B cell (primary cell): Measurements from ENCODE around the gene TPI1. TPM values are rescaled to one million over a fixed set of nuclear protein-coding genes. Genes with fewer than 3 reads are reported as not detected.
"Not testable (repeated sequence)": the region's sequence is repeated elsewhere in the genome, so short reads cannot be mapped to it uniquely, and the experiment has no call there.

ENCODE experiments used
- ATAC-seq: fragments of 200-7000 bp; cut with Tn5 transposase; one replicate; pipeline ENCODE4 v1.10.0; 2021; ENCODE audit warnings: low read depth, mild to moderate bottlenecking, moderate number of reproducible peaks, moderate library complexity
- CTCF ChIA-PET: fragments of 350-600 bp; sonication (Branson Sonifier 250); formaldehyde crosslinking; loops from one replicate; lab custom pipeline; 2021; ENCODE audit warnings: antibody characterized with exemption, inconsistent platforms; lab: Charles Lee
- POLR2A ChIA-PET: fragments of 350-600 bp; sonication (Branson Sonifier 250); formaldehyde crosslinking; loops from one replicate; lab custom pipeline; 2021; ENCODE audit warnings: antibody characterized with exemption; lab: Charles Lee
- DNase-seq: peaks from one replicate; pipeline ENCODE4 v3.0.0; 2013
- H2AFZ ChIP-seq: 2 replicates; pipeline ENCODE4 v1.6.1; 2012; ENCODE audit warnings: mild to moderate bottlenecking, low read depth, low read length; ENCODE audit not compliant: insufficient read depth, poor library complexity, severe bottlenecking
- H3K27ac ChIP-seq, 2 donors: 1 replicate in 1 of 2; 2 replicates in 1 of 2; pipeline ENCODE4 v1.5.1; 2012 to 2013; ENCODE audit warnings: low read length in 2 of 2, mild to moderate bottlenecking in 2 of 2, moderate library complexity in 1 of 2
- H3K27me3 ChIP-seq, 4 experiments: fragments of 200-600 bp in 1 of 4; sonication (generic) in 1 of 4; replicated peaks in 1 of 4; 1 replicate in 2 of 4; 2 replicates in 2 of 4; pipeline versions ENCODE4 v1.6.1 to v1.7.0; 2013 to 2016; ENCODE audit warnings: low read length in 3 of 4, mild to moderate bottlenecking in 2 of 4, mixed read lengths in 1 of 4, moderate library complexity in 1 of 4; ENCODE audit not compliant: insufficient read depth in 4 of 4, control insufficient read depth in 3 of 4; ENCODE audit errors: control extremely low read depth in 1 of 4
- H3K36me3 ChIP-seq, 2 experiments: replicated peaks in 1 of 2; 1 replicate in 1 of 2; 2 replicates in 1 of 2; pipeline versions ENCODE4 v1.6.1 to v1.7.1; 2013; ENCODE audit warnings: low read length in 1 of 2; ENCODE audit not compliant: insufficient read depth in 2 of 2, control insufficient read depth in 1 of 2; ENCODE audit errors: control extremely low read depth in 1 of 2, extremely low read depth in 1 of 2
- H3K4me1 ChIP-seq, 2 donors: fragments of 200-600 bp in 1 of 2; sonication (generic) in 1 of 2; 1 replicate in 1 of 2; 2 replicates in 1 of 2; pipeline versions ENCODE4 v1.5.1 to v1.6.1; 2013 to 2017; ENCODE audit warnings: low read length in 2 of 2; ENCODE audit not compliant: control insufficient read depth in 2 of 2, insufficient read depth in 2 of 2
- H3K4me2 ChIP-seq: replicated peaks from 2 replicates; pipeline ENCODE3; 2012; ENCODE audit warnings: mild to moderate bottlenecking, low read depth, low read length; ENCODE audit not compliant: poor library complexity, severe bottlenecking
- H3K4me3 ChIP-seq, 5 experiments: fragments of 200-600 bp in 1 of 5; sonication (generic) in 1 of 5; 1 replicate in 3 of 5; 2 replicates in 2 of 5; pipeline versions ENCODE4 v1.5.1 to v1.7.0; 2011 to 2016; ENCODE audit warnings: low read length in 4 of 5, mild to moderate bottlenecking in 4 of 5, low read depth in 2 of 5, control low read depth in 1 of 5, moderate library complexity in 1 of 5; ENCODE audit not compliant: insufficient read depth in 1 of 5; ENCODE audit errors: control extremely low read depth in 1 of 5, extremely low read depth in 1 of 5
- H3K79me2 ChIP-seq: fragments of 200-600 bp; sonication (generic); one replicate; pipeline ENCODE4 v1.6.0; 2016; ENCODE audit warnings: low read length; ENCODE audit not compliant: control insufficient read depth, insufficient read depth
- H3K9ac ChIP-seq: fragments of 200-600 bp; sonication (generic); 2 replicates; pipeline ENCODE4 v1.6.1; 2017; ENCODE audit warnings: mild to moderate bottlenecking, low read length, moderate library complexity
- H3K9me3 ChIP-seq, 3 donors: one replicate each; pipeline versions ENCODE4 v1.6.1 to v1.7.1; 2013; ENCODE audit warnings: low read length in 2 of 3; ENCODE audit not compliant: control insufficient read depth in 2 of 3, insufficient read depth in 1 of 3; ENCODE audit errors: control extremely low read depth in 1 of 3
- H4K20me1 ChIP-seq: 2 replicates; pipeline ENCODE4 v1.6.0; 2012; ENCODE audit warnings: mild to moderate bottlenecking, low read length; ENCODE audit not compliant: insufficient read depth, control insufficient read depth, poor library complexity, severe bottlenecking
- H3K27ac Mint-ChIP-seq: one replicate; pipeline ENCODE4 v1.8.0; 2021; ENCODE audit warnings: mixed read lengths
- H3K27me3 Mint-ChIP-seq: one replicate; pipeline ENCODE4 v1.8.0; 2021; ENCODE audit warnings: mixed read lengths
- H3K4me1 Mint-ChIP-seq: one replicate; pipeline ENCODE4 v1.8.0; 2021; ENCODE audit warnings: mixed read lengths
- H3K4me3 Mint-ChIP-seq: one replicate; pipeline ENCODE4 v1.8.0; 2021; ENCODE audit warnings: mixed read lengths
- H3K9me3 Mint-ChIP-seq: one replicate; pipeline ENCODE4 v1.8.0; 2022; ENCODE audit warnings: mixed read lengths; ENCODE audit not compliant: insufficient read depth
- EZH2 ChIP-seq: IDR thresholded peaks from 2 replicates; pipeline ENCODE4 v1.6.1; 2012; ENCODE audit warnings: borderline replicate concordance, low read depth, mild to moderate bottlenecking, moderate library complexity, low read length; ENCODE audit not compliant: insufficient read depth, poor library complexity, severe bottlenecking
- WGBS: methylation state at CpG from one replicate; pipeline ENCODE4 v1.1.5; 2013; ENCODE audit warnings: missing lambda C conversion rate; ENCODE audit not compliant: insufficient coverage; 5-methylcytosine and 5-hydroxymethylcytosine counted together
- intact Hi-C: fragments of 100-400 bp; cut with micrococcal nuclease; formaldehyde crosslinking; loops from one replicate; pipeline ENCODE4 v1.10.0; 2022
- polyA plus RNA-seq: library from polyadenylated mRNA; depleted of rRNA; stranded (reverse); fragments of >200 nt; gene quantifications from 2 replicates; pipeline ENCODE4 v1.2.3, GENCODE V29; 2012
- total RNA-seq, 2 donors: library from RNA; stranded (reverse); fragments of 120-200 nt in 1 of 2; gene quantifications; 1 replicate in 1 of 2; 2 replicates in 1 of 2; pipeline versions ENCODE4 v1.2.3 to v1.2.4, GENCODE V29; 2013 to 2022
- TF ChIP-seq, protein P1 (sequence below): fragments of 200-600 bp; IDR thresholded peaks from one replicate; pipeline ENCODE4 v1.8.0; 2022; ENCODE audit warnings: antibody characterized with exemption, mild to moderate bottlenecking

TPI1 gene
- total and polyA plus RNA-seq, 2 donors (not counting 1 experiment from before 2014, with no cell fraction given) = 181 to 187 TPM

GRCh38 chr12:6863033-6863432 lies 4.3 kb upstream of the TPI1 start:
- WGBS = 98% methylated on average over 11 of the region's 11 CpGs
- no peak for ATAC-seq
- H3K9me3 ChIP-seq = no peaks in the 10 kb centered on the region
- CTCF ChIA-PET = no interaction called here
- TF ChIP-seq, protein P1, sequence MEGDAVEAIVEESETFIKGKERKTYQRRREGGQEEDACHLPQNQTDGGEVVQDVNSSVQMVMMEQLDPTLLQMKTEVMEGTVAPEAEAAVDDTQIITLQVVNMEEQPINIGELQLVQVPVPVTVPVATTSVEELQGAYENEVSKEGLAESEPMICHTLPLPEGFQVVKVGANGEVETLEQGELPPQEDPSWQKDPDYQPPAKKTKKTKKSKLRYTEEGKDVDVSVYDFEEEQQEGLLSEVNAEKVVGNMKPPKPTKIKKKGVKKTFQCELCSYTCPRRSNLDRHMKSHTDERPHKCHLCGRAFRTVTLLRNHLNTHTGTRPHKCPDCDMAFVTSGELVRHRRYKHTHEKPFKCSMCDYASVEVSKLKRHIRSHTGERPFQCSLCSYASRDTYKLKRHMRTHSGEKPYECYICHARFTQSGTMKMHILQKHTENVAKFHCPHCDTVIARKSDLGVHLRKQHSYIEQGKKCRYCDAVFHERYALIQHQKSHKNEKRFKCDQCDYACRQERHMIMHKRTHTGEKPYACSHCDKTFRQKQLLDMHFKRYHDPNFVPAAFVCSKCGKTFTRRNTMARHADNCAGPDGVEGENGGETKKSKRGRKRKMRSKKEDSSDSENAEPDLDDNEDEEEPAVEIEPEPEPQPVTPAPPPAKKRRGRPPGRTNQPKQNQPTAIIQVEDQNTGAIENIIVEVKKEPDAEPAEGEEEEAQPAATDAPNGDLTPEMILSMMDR = no peak
- no peak for TF ChIP-seq EZH2
- H3K4me1 Mint-ChIP-seq = peaks cover 13% of the 10 kb centered on the region
- no peak overlapping the region for H3K27ac ChIP-seq
- no peak overlapping the region for H3K4me3 Mint-ChIP-seq
- H4K20me1 ChIP-seq = peaks cover 2% of the 10 kb centered on the region
- H3K4me3 ChIP-seq = no peak overlapping the region
- H3K79me2 ChIP-seq = no peaks in the 10 kb centered on the region
- H3K27me3 ChIP-seq = no peaks in the 10 kb centered on the region
- no peak overlapping the region for H3K4me2 ChIP-seq
- no peak for DNase-seq
- no peaks in the 10 kb centered on the region for H3K9me3 Mint-ChIP-seq
- H2AFZ ChIP-seq = no peak overlapping the region
- H3K4me1 ChIP-seq = peaks cover 4 to 7% of the 10 kb centered on the region in 2 donors
- H3K27me3 Mint-ChIP-seq = no peaks in the 10 kb centered on the region
- H3K36me3 ChIP-seq = peaks cover 0 to 55% of the 10 kb centered on the region in 2 experiments
- POLR2A ChIA-PET = no interaction called here
- no peak overlapping the region for H3K27ac Mint-ChIP-seq
- H3K9ac ChIP-seq = no peak overlapping the region
- intact Hi-C loops = no loop called here

- ChIA-PET CTCF (interaction anchor here (0.6 to 1.5 kb wide), 2 partner anchors 9 to 163 kb away, joined by 3 to 4 read pairs; partner anchors contain the start of gene SPSB2), POLR2A (no interaction called here)
- 96% methylated on average over 11 of the region's 16 CpGs for WGBS
- DNase-seq = no peak
- Histone ChIP-seq H3K4me1 (peaks cover 11 to 14% of the 10 kb centered on the region in 2 donors), H3K36me3 (peaks cover 0 to 48% of the 10 kb centered on the region in 2 experiments), H3K9me3 (no peaks in the 10 kb centered on the region), H3K9ac (no peak overlapping the region), H4K20me1 (peaks cover 9% of the 10 kb centered on the region), H3K79me2 (no peaks in the 10 kb centered on the region), H3K27ac (no peak overlapping the region), H2AFZ (no peak overlapping the region), H3K4me2 (no peak overlapping the region), H3K4me3 (no peak overlapping the region), H3K27me3 (no peaks in the 10 kb centered on the region)
- Mint-ChIP-seq H3K27ac (no peak overlapping the region), H3K4me1 (peaks cover 21% of the 10 kb centered on the region), H3K9me3 (no peaks in the 10 kb centered on the region), H3K27me3 (no peaks in the 10 kb centered on the region), H3K4me3 (no peak overlapping the region)
- intact Hi-C loops = no loop called here
- TF ChIP-seq EZH2 = no peak
- TF ChIP-seq, protein P1 = no peak
- no peak for ATAC-seq
These were observed 3.6 kb upstream of the TPI1 start for GRCh38 chr12:6863586-6864321.

GRCh38 chr12:6865307-6865706 lies 2.0 kb upstream of the TPI1 start:
- Mint-ChIP-seq H3K27ac (peak overlapping the region; percentile 50), H3K4me3 (peak overlapping the region; percentile 20), H3K4me1 (peaks cover 30% of the 10 kb centered on the region)
- Histone ChIP-seq H3K36me3 (peaks cover 0 to 45% of the 10 kb centered on the region in 2 experiments), H3K4me1 (peaks cover 20 to 23% of the 10 kb centered on the region in 2 donors), H4K20me1 (peaks cover 25% of the 10 kb centered on the region)
- intact Hi-C loops, H3K4me3 ChIP-seq, H3K27me3 Mint-ChIP-seq, H3K27ac ChIP-seq, H3K9me3 ChIP-seq, ATAC-seq, DNase-seq, H3K4me2 ChIP-seq, H2AFZ ChIP-seq, H3K9ac ChIP-seq, H3K27me3 ChIP-seq, H3K9me3 Mint-ChIP-seq, H3K79me2 ChIP-seq: not testable (repeated sequence)
- 100% methylated on average over 2 of the region's 5 CpGs for WGBS
- CTCF ChIA-PET = interaction anchor here (1.1 to 11.8 kb wide), 4 partner anchors 8 to 79 kb away, joined by 3 to 136 read pairs (median 4); partner anchors contain the start of genes CDCA3, SPSB2 and USP5
- POLR2A ChIA-PET = interaction anchor here (5.5 kb wide), 1 partner anchor 12 kb away, joined by 49 read pairs; the partner anchor contains the start of genes CDCA3 and USP5
